Activated T-cell treated with anti-CD3 and anti-CD28 coated beads for 24 hours (primary cell): Measurements from ENCODE around the gene FTO.
"Not testable (repeated sequence)": the region's sequence is repeated elsewhere in the genome, so short reads cannot be mapped to it uniquely, and the experiment has no call there.

ENCODE experiments used
- DNase-seq: peaks from one replicate; pipeline ENCODE4 v3.0.0-alpha.2; 2020; ENCODE audit warnings: low read depth

Gene FTO

GRCh38 chr16:53827741-53828140 is 123.8 kb downstream of the FTO start:
- no peak for DNase-seq

DNA sequence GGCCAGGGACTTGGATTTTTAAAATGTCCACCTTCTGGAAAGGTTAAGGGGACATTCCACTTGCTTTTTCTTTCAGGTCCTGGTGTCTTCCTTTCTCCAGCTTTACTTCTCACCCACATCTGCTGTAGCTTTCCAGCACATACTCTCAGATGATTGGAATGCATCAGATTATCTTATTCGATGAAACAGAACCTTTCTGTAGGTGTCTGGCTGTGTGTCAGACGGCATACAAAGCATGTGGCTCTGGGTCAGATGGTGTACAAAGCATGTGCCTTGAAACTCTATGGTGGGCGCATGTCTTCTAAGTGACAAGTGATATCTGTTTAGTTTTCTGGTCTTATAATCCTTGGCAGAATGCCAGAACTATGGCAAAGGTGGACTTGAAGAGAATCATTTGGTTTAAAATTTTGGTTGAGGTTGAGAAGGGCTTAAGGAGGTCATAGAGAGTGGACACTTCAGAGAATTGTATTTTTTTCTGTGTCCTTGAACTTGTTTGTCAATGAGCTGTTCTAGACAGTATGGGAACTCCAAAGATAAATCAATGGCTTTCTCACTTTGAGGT is 125.3 kb downstream of the FTO start:
- DNase-seq: no peak

DNA sequence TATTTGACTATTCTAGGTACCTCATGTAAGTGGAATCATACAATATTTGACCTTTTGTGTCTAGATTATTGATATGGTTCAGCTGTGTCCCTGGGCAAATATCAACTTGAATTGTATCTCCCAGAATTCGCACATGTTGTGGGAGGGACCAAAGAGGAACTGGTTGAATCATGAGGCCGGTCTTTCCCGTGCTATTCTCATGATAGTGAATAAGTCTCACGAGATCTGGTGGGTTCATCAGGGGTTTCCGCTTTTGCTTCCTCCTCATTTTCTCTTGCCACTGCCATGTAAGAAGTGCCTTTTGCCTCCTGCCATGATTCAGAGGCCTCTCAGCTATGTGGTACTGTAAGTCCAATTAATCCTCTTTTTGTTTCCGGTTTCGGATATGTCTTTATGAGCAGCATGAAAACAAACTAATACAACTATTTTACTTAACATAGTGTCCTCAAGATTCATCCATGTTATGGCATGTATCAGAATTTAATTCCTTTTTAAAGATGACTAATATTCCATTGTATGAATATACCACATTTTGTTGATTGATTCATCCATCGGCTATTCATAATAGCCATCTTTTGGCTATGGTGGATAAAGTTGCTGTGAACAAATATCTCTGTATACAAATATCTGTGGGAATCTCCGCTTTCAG is 129.1 kb downstream of the FTO start:
- no peak for DNase-seq

DNA sequence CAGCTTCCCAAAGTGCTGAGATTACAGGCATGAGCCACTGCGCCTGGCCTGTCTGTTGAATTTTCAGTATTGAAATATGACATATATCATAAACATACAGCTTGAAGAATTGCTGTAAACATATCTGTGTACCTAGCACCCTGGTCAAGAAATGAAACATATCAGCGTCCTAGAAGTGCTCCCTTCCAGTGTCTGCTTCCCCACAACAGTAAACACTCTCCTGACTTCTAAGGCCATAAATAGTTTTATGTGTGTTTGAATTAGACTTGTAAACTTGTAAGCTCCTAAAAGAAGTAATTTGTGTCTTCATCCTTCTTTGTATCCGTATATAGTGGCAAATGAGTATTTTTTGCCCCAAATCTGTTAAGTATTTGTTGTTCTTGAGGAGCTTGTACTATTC is 132.2 kb downstream of the FTO start:
- DNase-seq: no peak

DNA sequence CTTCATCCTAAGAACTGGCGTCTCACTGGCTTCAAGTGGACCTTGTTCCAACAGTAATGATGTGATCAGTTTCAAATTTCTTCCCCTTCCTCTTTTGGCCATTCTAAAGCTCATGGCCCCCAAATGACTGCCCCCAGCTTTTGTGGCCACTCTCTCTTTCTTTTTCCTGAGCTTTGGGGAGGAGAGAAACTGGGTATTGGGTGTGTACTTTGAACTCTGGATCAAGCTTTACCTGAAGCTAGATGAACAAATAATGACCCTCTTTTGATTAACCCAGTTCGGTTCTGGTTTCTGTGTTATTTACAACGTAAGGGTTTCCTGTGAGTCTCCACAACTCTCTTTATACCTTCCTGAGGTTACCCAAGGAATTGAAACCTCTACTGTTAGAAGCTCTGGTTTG is 132.7 kb downstream of the FTO start:
- no peak for DNase-seq

GRCh38 chr16:53837426-53837825 is 133.5 kb downstream of the FTO start:
- DNase-seq: no peak

- no peak for DNase-seq
Measured at GRCh38 chr16:53839150-53839549, 135.2 kb downstream of the FTO start.

DNA sequence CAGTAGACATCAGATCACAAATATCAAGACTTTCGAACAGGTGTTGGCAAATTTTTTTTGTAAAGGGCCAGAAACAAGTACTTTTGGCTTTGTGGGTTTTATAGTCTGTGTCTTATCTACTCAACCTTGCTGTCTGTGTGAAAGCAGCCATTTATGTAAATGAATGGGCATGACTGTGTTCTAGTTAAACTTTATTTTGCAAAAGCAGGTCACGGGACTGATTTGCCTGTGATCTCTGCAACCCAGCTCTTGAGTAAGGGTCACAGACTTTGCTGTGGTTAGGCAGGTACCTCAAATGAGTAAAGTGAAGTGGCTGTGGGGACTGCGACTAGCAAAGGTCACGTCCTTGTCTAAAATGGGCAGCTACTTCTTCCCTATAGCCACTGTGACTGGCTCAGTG is 136.5 kb downstream of the FTO start:
- DNase-seq: no peak

GRCh38 chr16:53841884-53842283 is 137.9 kb downstream of the FTO start:
- DNase-seq: no peak

GRCh38 chr16:53843084-53843483 is 139.1 kb downstream of the FTO start:
- DNase-seq: no peak

- no peak for DNase-seq
Measured at GRCh38 chr16:53844804-53845203, 140.8 kb downstream of the FTO start.

DNA sequence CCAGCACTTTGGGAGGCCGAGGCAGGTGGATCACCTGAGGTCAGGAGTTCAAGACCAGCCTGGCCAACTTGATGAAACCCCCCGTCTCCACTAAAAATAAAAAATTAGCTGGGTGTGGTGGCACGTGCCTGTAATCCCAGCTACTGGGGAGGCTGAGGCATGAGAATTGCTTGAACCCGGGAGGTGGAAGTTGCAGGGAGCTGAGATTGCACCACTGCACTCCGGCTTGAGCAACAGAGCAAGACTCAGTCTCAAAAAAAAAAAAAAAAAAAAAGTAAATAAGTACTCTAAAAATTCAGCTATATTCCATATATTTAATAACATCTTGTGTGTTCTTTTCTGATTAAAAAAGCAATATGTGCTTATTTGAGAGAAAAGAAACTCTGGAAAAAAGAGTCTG is 142.6 kb downstream of the FTO start:
- not testable (repeated sequence) for DNase-seq

- DNase-seq: no peak
Measured at GRCh38 chr16:53846971-53847370, 143.0 kb downstream of the FTO start.

- no peak for DNase-seq
Measured at GRCh38 chr16:53848277-53848942, 144.5 kb downstream of the FTO start.

DNA sequence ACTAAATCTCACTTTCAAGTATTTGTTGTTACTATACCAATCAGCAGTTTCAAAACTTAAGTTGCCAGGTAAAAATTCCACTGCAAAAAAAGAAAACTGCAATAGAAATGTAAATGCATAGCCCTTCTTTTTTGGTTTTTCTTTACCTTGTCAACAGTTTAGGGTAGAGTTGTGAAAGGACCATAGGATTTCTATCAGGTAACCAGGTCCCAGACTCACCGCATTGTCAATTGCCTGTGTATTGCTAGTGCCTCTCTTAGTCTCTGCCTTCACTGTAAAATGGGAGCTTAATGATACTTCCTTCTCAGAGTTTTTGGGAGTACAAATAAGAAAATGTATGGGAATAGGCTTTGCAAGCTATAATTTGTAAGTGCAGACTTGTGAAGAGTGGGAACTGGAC is 145.0 kb downstream of the FTO start:
- no peak for DNase-seq

DNA sequence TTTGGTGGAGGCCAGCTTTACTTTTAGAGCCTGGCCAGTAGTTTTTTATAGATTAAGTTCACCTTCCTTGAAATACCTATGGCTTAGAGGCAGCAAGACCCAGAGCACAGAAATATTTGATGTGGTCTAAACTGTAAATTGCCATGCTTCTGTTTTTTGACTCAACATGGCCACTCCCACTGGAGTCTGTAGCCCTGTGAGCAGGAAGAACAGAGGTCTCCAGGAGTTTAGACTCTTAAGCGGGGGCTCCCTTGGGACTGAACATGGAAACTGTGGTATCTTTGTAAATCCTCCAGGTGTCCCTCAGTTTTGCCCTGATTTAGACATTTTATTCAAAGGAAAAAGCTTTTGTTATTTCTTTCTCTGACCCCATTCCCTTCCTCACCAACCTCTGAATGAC is 145.6 kb downstream of the FTO start:
- no peak for DNase-seq

DNA sequence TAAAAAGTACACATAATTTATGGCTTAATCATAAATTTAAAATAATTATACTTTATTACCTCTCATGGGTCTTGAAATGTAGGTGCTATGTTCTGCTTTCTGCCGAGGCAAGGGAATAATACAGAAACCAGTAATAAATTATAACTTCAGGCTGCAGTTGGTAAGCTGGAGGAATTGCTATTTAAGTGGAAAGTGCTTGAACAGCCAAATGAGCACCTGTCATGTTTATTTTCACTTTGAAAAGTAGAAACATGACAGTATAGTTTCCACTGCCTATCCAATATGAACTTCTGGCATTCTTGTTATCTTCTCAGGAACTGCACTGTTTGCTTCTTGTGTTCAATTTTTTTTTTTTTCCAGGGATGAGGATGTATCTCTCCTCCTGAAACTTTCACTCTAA is 146.0 kb downstream of the FTO start:
- no peak for DNase-seq

- no peak for DNase-seq
Measured at GRCh38 chr16:53852678-53853077, 148.7 kb downstream of the FTO start.

GRCh38 chr16:53855056-53855455 is 151.1 kb downstream of the FTO start:
- DNase-seq: no peak

- no peak for DNase-seq
Measured at GRCh38 chr16:53855511-53855910, 151.6 kb downstream of the FTO start.

- no peak for DNase-seq
Measured at GRCh38 chr16:53859995-53860540, 156.1 kb downstream of the FTO start.

DNA sequence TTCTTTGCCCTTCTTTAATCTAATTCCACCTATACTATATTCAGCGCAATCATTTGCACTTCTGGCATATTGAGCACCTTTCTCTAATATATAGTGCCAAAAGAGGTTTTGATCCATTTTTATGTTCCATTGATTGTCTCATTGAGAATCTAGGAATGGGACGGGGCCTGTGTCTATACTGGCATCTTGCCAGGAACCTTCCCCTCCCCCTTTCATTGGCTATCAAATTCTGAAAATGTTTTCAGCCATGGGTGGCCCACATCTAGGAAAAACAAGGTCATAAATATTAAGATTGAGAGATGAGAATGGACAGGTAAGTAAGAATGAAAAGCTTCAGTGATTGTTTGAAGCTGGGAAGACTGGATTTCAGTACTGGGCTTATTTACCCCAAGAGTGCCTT is 159.9 kb downstream of the FTO start:
- DNase-seq: no peak

- peak; percentile 1 for DNase-seq
Measured at GRCh38 chr16:53864819-53865493, 161.0 kb downstream of the FTO start.
